KOPT-K1 (cell line): ENCODE results near the gene GRB10.
A peak's percentile ranks its signal among the peaks of the same experiment; 100 is the strongest.

ENCODE experiments used
- H3K27ac ChIP-seq: fragments of 200-600 bp; sonication (generic); 2 replicates; pipeline ENCODE4 v1.5.1; 2016; ENCODE audit warnings: antibody characterized with exemption, mild to moderate bottlenecking, low read depth, low read length; ENCODE audit not compliant: poor library complexity, severe bottlenecking
- H3K36me3 ChIP-seq: fragments of 200-600 bp; sonication (generic); 2 replicates; pipeline ENCODE4 v1.5.1; 2017; ENCODE audit warnings: antibody characterized with exemption, mild to moderate bottlenecking, low read length, moderate library complexity; ENCODE audit not compliant: insufficient read depth
- H3K9me3 ChIP-seq: fragments of 200-600 bp; sonication (generic); 2 replicates; pipeline ENCODE4 v1.5.1; 2017; ENCODE audit warnings: antibody characterized with exemption, low read length, mild to moderate bottlenecking; ENCODE audit not compliant: insufficient read depth, poor library complexity, severe bottlenecking

GRB10 gene

DNA sequence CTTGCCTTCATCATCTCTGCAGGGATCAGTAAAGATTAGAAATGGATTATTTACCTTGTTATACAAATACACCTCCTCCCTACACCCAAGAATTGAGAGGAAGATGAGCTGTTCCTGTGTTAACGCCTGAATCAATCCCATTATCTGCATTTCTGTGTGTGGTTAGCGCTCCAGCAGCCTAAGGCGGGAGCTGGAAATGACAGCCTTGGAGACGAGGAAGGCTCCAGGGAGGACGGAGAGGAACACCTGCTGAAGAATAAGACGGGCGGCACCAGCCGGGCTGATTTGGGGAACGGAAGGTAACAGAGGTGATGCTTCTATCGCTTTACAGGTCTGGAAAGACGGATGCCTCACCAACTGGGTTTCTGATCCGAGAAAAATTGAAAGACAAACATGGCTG lies 183.3 kb downstream of the GRB10 start:
- Histone ChIP-seq H3K27ac (no peak overlapping the region), H3K36me3 (no peaks in the 10 kb centered on the region), H3K9me3 (no peaks in the 10 kb centered on the region)

DNA sequence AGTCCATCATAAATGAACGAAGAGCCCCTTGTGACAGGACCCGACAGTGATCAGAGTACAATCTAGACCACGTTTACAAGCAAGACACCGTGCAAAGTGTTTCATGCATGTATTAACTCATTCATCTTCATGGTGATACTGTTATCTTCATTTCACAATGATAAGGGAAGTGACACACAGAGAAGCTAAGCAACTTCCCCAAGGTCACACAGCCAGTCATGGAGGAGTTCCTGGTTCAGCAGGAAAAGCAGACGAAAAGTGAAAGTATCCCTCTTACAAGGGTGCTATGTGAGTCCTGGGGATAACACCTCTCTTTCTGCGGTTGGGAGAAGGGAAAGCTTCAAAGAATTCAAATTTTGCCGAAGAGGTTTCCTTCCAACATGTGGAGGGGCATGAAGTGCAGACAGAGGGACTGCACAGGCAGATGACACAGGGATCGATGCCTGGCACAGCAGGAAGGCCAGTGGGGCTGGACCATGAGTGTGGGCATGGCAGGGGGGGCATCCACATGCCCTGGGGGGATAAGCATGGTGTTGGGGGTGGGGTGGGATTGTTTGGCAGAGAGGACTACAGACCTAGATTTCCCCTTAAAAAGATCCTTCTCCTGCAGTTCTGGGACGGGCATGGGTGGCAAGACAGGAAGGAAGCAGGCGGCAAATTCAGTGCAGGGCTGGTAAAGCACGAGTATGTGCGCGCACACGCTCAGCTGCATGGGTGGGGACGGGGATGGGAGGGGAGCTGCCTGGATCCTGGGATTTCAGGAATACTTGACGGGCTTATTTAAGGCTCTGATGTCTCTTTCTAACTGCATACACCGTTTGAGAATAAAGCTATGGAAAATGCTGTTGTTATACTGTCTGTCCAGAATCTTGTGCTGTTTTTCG lies 184.0 kb downstream of the GRB10 start:
- no peaks in the 10 kb centered on the region for H3K9me3 ChIP-seq
- H3K27ac ChIP-seq, result no peak overlapping the region
- H3K36me3 ChIP-seq, result no peaks in the 10 kb centered on the region

- Histone ChIP-seq H3K36me3 (no peaks in the 10 kb centered on the region), H3K27ac (no peak overlapping the region), H3K9me3 (no peaks in the 10 kb centered on the region)
These were observed 186.2 kb downstream of the GRB10 start for GRCh38 chr7:50596484-50596883.

DNA sequence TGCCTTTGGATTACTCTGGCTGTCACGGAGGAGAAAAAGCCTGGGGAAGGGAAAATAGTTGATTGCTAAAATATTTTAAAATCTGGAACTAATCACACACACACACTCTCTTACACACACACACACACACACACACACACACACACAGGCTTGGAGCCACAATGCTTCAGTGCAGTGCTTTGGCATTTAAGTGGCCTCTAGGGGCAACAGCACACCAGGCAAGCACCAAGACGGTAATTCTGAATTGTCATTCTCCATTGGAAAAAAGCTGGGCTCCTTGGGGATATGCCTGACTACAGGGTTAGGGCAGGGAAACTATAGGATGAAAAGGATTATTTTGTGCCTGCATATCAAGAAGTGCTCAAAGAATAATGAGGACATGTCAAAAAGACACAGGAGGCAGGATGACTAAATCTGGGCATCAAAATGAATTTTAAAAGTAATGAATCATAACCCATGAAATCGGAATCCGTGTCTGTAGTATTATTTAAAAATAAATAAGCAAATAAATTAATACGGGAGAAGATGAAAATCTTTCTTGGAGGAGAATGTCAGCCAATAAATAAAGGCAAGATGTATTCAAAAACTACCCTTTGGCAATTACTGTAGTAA lies 187.1 kb downstream of the GRB10 start:
- Histone ChIP-seq H3K9me3 (no peaks in the 10 kb centered on the region), H3K36me3 (no peaks in the 10 kb centered on the region)

DNA sequence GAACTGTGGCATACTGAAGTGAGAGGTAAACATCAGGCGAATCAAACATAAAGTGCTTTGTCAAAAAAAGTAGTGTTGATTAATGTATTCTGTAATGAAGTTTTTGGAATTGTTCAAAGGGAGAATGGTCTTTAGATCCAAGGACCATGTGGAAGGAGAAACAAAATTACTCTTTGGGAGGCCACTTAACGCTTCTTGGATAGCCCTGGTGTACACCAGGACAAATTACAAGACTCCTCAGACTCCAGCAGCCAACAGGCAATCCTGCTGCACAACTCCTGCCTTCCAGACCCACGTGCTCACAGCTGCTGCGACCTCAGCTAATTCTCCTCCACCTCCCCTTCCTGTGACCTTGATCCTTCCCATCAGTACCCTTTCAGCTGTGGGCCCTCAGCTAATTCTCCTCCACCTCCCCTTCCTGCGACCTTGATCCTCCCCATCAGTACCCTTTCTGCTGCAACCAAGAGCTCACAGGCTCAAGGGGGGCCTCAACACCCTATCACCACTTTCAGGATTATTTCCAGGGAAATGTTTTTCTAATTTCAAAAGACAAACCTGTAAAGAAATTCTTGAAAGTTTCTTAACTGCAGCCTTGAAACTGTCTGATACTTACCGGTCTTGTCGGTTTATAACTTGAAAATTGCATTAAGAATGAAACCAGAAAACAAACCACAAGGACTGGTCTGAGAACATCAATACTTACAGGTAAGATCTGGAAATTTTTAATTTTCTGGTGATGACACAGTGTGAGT lies 187.8 kb downstream of the GRB10 start:
- Histone ChIP-seq H3K36me3 (no peaks in the 10 kb centered on the region), H3K27ac (peak overlapping the region; percentile 35), H3K9me3 (no peaks in the 10 kb centered on the region)

More for the DNA sequence above, 187.1 kb downstream of the GRB10 start:
- H3K27ac ChIP-seq, result peak overlapping the region; percentile 35

GRCh38 chr7:50594136-50594535 lies 188.6 kb downstream of the GRB10 start:
- peak overlapping the region; percentile 35 for H3K27ac ChIP-seq

GRCh38 chr7:50592940-50593339 lies 189.8 kb downstream of the GRB10 start:
- Histone ChIP-seq H3K27ac (no peak overlapping the region), H3K36me3 (no peaks in the 10 kb centered on the region), H3K9me3 (no peaks in the 10 kb centered on the region)

More at GRCh38 chr7:50594136-50594535, 188.6 kb downstream of the GRB10 start:
- H3K9me3 ChIP-seq, result no peaks in the 10 kb centered on the region
- no peaks in the 10 kb centered on the region for H3K36me3 ChIP-seq

- H3K27ac ChIP-seq, result no peak overlapping the region
- no peaks in the 10 kb centered on the region for H3K9me3 ChIP-seq
- H3K36me3 ChIP-seq, result no peaks in the 10 kb centered on the region
These were observed 190.9 kb downstream of the GRB10 start for GRCh38 chr7:50591480-50592438.

DNA sequence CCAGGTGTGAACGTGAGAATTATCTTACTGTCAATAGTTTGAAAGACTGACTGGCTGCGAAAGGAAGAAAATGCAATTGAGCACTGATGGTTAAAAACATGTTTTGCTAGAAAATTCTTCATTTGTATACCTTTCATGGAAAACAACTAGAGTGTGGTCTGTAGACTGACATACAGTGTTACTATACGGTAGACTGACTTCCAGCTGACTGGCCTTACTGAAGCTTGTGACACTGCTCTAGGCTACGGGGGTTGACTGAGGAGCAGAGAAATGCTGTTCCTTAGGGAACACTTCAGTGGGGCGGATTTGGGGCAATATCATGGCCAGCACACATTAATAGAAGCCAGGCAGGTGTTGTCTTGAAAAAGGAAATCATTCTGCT lies 191.6 kb downstream of the GRB10 start:
- Histone ChIP-seq H3K27ac (no peak overlapping the region), H3K9me3 (no peaks in the 10 kb centered on the region), H3K36me3 (no peaks in the 10 kb centered on the region)

DNA sequence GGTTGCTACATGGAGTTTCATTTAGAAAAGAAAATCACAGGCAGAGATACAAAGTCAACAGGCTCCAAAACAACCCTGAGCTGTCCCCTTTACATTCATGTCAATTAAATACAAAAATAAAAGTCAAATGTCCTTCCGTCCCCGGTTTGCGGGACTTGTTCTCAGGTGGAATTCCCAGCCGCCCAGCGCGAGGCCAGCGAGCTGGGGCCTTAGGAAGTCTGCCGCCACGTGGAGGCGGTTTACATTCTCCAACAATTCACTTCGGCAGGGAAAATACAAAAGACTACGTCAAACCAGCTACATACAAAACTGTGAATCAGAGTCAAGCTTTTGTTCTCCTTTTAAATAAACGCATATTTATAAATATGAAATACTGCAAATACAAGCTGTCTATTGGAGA lies 192.2 kb downstream of the GRB10 start:
- H3K36me3 ChIP-seq, result no peaks in the 10 kb centered on the region
- H3K27ac ChIP-seq, result no peak overlapping the region
- no peaks in the 10 kb centered on the region for H3K9me3 ChIP-seq

DNA sequence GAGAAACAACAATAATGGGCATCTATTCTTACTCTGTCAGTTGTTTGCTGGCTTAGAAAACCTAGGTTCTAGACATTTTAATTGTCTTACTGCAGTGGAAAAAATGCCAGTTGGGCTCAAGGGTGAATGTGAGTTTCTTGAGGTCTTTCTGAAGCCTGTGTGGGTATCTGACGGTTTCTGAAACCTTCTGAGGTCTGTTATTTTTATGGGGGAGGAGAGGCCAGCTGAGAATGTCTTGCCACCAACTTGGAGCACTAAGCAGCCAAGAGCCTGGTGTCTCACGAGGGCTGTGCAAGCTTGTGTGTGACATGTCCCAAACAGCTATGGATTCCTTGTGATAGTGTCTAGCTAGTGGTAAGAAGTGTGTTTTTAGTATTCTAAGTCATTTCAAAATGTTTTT lies 193.3 kb downstream of the GRB10 start:
- Histone ChIP-seq H3K9me3 (peaks cover 3% of the 10 kb centered on the region), H3K36me3 (no peaks in the 10 kb centered on the region), H3K27ac (no peak overlapping the region)

GRCh38 chr7:50588937-50589336 lies 193.8 kb downstream of the GRB10 start:
- Histone ChIP-seq H3K27ac (no peak overlapping the region), H3K36me3 (no peaks in the 10 kb centered on the region)

GRCh38 chr7:50587737-50588136 lies 195.0 kb downstream of the GRB10 start:
- Histone ChIP-seq H3K36me3 (no peaks in the 10 kb centered on the region), H3K27ac (no peak overlapping the region), H3K9me3 (peaks cover 19% of the 10 kb centered on the region)

More at GRCh38 chr7:50588937-50589336, 193.8 kb downstream of the GRB10 start:
- peaks cover 7% of the 10 kb centered on the region for H3K9me3 ChIP-seq

DNA sequence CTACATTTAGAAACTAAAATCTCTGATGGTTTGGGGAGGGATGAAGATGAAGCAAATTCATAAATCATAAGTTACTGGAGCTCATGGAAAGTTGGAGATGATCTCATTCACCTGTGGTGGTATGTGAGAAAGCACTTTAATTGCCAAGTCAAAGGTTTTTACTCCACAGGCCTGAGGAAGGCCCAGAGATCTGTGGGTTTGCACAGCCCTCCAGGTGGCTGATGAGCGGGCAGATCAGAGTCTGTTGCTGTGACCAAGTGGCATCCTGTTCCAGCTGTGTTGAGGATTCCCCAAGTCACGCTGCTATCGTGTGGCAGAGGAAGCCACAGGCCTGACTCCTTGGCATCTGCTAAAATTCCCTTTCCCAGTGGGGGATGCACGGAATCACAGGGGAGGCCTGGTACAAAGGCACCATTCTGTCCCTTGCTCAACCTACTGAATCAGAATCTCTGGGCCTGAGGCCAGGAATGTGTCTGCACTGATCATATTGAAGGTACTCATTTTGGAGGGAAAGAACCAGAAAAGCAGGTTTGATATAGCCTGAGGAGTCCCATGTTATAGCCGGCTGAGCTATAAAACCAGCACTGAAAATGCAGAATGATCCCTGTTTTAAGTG lies 197.8 kb downstream of the GRB10 start:
- Histone ChIP-seq H3K9me3 (peaks cover 19% of the 10 kb centered on the region), H3K36me3 (no peaks in the 10 kb centered on the region), H3K27ac (no peak overlapping the region)
